ENCODE measurements around the gene PAX7. TPM values are rescaled to one million over a fixed set of nuclear protein-coding genes. Genes with fewer than 3 reads are reported as not detected.

The PAX7 gene
- total and polyA plus RNA-seq, 4 donors, result 0.03 TPM; not detected in 3

- H3K9ac ChIP-seq (ENCODE audit: insufficient read depth in 1 of 2, low read length in 2 of 2), result no peak overlapping the region
- 46 to 50% methylated on average over 5 of the region's 5 CpGs for WGBS, 2 donors
- no peak for DNase-seq
- H3K4me1 ChIP-seq (ENCODE audit: control insufficient read depth in 5 of 5, insufficient read depth in 5 of 5, low read length in 5 of 5), result no peaks in the 10 kb centered on the region
- H3K9me3 ChIP-seq (ENCODE audit: control insufficient read depth in 4 of 4, insufficient read depth in 3 of 4, low read length in 3 of 4), result no peaks in the 10 kb centered on the region
- H3K4me3 ChIP-seq, result no peak overlapping the region
- no peak for TF ChIP-seq CTCF (IDR thresholded peaks at IDR 0.05; ENCODE audit: control extremely low read depth, extremely low read depth)
- ATAC-seq (ENCODE audit: insufficient read depth, low FRiP score), result no peak
- H3K27me3 ChIP-seq (ENCODE audit: control insufficient read depth in 3 of 3, insufficient read depth in 3 of 3, low read length in 2 of 3), result peaks cover 2 to 36% (median 35%) of the 10 kb centered on the region in 3 donors
- no peaks in the 10 kb centered on the region for H3K36me3 ChIP-seq (ENCODE audit: control insufficient read depth in 4 of 4, insufficient read depth in 4 of 4, low read length in 4 of 4)
- no peak overlapping the region for H3K27ac ChIP-seq (ENCODE audit: low read depth in 1 of 2, low read length in 1 of 2)
Measured at GRCh38 chr1:18673976-18674375, 43.3 kb downstream of the PAX7 start.

- ATAC-seq (ENCODE audit: insufficient read depth, low FRiP score), result no peak
Measured at GRCh38 chr1:18676332-18676781, 45.7 kb downstream of the PAX7 start.

GRCh38 chr1:18681423-18681835, 50.8 kb downstream of the PAX7 start:
- Histone ChIP-seq H3K4me1 (ENCODE audit: control insufficient read depth in 5 of 5, insufficient read depth in 5 of 5, low read length in 5 of 5) (no peaks in the 10 kb centered on the region), H3K9ac (ENCODE audit: insufficient read depth in 1 of 2, low read length in 2 of 2) (no peak overlapping the region), H3K27me3 (ENCODE audit: control insufficient read depth in 3 of 3, insufficient read depth in 3 of 3, low read length in 2 of 3) (peaks cover 0 to 36% (median 22%) of the 10 kb centered on the region in 3 donors), H3K36me3 (ENCODE audit: control insufficient read depth in 4 of 4, insufficient read depth in 4 of 4, low read length in 4 of 4) (no peaks in the 10 kb centered on the region), H3K4me3 (no peak overlapping the region), H3K9me3 (ENCODE audit: control insufficient read depth in 4 of 4, insufficient read depth in 3 of 4, low read length in 3 of 4) (peaks cover 0 to 3% (median 0%) of the 10 kb centered on the region in 4 donors), H3K27ac (ENCODE audit: low read depth in 1 of 2, low read length in 1 of 2) (no peak overlapping the region)
- WGBS, 2 donors, result 64 to 76% methylated on average over 4 of the region's 4 CpGs
- peak; percentile 28 for TF ChIP-seq CTCF (IDR thresholded peaks at IDR 0.05; ENCODE audit: control extremely low read depth, extremely low read depth)
- ATAC-seq (ENCODE audit: insufficient read depth, low FRiP score), result no peak
- DNase-seq, result peak in 1 of 3 donors; percentile 19

More at GRCh38 chr1:18676332-18676781, 45.7 kb downstream of the PAX7 start:
- Histone ChIP-seq H3K9ac (ENCODE audit: insufficient read depth in 1 of 2, low read length in 2 of 2) (no peak overlapping the region), H3K4me1 (ENCODE audit: control insufficient read depth in 5 of 5, insufficient read depth in 5 of 5, low read length in 5 of 5) (no peaks in the 10 kb centered on the region), H3K27ac (ENCODE audit: low read depth in 1 of 2, low read length in 1 of 2) (no peak overlapping the region), H3K36me3 (ENCODE audit: control insufficient read depth in 4 of 4, insufficient read depth in 4 of 4, low read length in 4 of 4) (no peaks in the 10 kb centered on the region), H3K4me3 (no peak overlapping the region), H3K27me3 (ENCODE audit: control insufficient read depth in 3 of 3, insufficient read depth in 3 of 3, low read length in 2 of 3) (peaks cover 2 to 37% (median 32%) of the 10 kb centered on the region in 3 donors), H3K9me3 (ENCODE audit: control insufficient read depth in 4 of 4, insufficient read depth in 3 of 4, low read length in 3 of 4) (peaks cover 0 to 3% (median 0%) of the 10 kb centered on the region in 4 donors)
- no peak for TF ChIP-seq CTCF (IDR thresholded peaks at IDR 0.05; ENCODE audit: control extremely low read depth, extremely low read depth)
- 12 to 16% methylated on average over 6 of the region's 6 CpGs for WGBS, 2 donors
- no peak for DNase-seq

GRCh38 chr1:18682375-18682774, 51.7 kb downstream of the PAX7 start:
- Histone ChIP-seq H3K4me1 (ENCODE audit: control insufficient read depth in 5 of 5, insufficient read depth in 5 of 5, low read length in 5 of 5) (no peaks in the 10 kb centered on the region), H3K27ac (ENCODE audit: low read depth in 1 of 2, low read length in 1 of 2) (no peak overlapping the region), H3K36me3 (ENCODE audit: control insufficient read depth in 4 of 4, insufficient read depth in 4 of 4, low read length in 4 of 4) (no peaks in the 10 kb centered on the region), H3K9ac (ENCODE audit: insufficient read depth in 1 of 2, low read length in 2 of 2) (no peak overlapping the region), H3K4me3 (no peak overlapping the region), H3K9me3 (ENCODE audit: control insufficient read depth in 4 of 4, insufficient read depth in 3 of 4, low read length in 3 of 4) (peaks cover 0 to 3% (median 0%) of the 10 kb centered on the region in 4 donors), H3K27me3 (ENCODE audit: control insufficient read depth in 3 of 3, insufficient read depth in 3 of 3, low read length in 2 of 3) (peaks cover 0 to 28% (median 14%) of the 10 kb centered on the region in 3 donors)
- 49 to 65% methylated on average over 3 of the region's 3 CpGs for WGBS, 2 donors
- ATAC-seq (ENCODE audit: insufficient read depth, low FRiP score), result no peak
- no peak for TF ChIP-seq CTCF (IDR thresholded peaks at IDR 0.05; ENCODE audit: control extremely low read depth, extremely low read depth)
- DNase-seq, result no peak
